ENCODE results near the gene BMP6. TPM values are rescaled to one million over a fixed set of nuclear protein-coding genes. Genes with fewer than 3 reads are reported as not detected.

Gene BMP6
- polyA plus RNA-seq, 1 donor from 2014 or later: 2.4 TPM

GRCh38 chr6:7865781-7866180 lies 139.9 kb downstream of the BMP6 start:
- H3K9ac ChIP-seq (ENCODE audit: low read length): no peak overlapping the region
- no peak overlapping the region for H3K4me2 ChIP-seq (ENCODE audit: low read length)
- no peaks in the 10 kb centered on the region for H3K36me3 ChIP-seq (ENCODE audit: insufficient read depth, low read length)
- no peak for TF ChIP-seq MXI1 (conservative IDR thresholded peaks at IDR 0.05; ENCODE audit: poor library complexity, severe bottlenecking)
- no peak for TF ChIP-seq RAD21 (conservative IDR thresholded peaks at IDR 0.05)
- no peak for TF ChIP-seq CTCF (IDR thresholded peaks at IDR 0.05; ENCODE audit: poor library complexity, severe bottlenecking)
- TF ChIP-seq REST (IDR thresholded peaks at IDR 0.05; ENCODE audit: borderline replicate concordance): no peak
- TF ChIP-seq EZH2 (IDR thresholded peaks at IDR 0.05; ENCODE audit: borderline replicate concordance, insufficient read depth, low read length, poor library complexity, severe bottlenecking): no peak
- no peak for TF ChIP-seq POLR2AphosphoS5 (IDR thresholded peaks at IDR 0.05)
- no peak for TF ChIP-seq SMC3 (conservative IDR thresholded peaks at IDR 0.05; ENCODE audit: poor library complexity)
- no peak for TF ChIP-seq EP300 (conservative IDR thresholded peaks at IDR 0.05; ENCODE audit: poor library complexity, severe bottlenecking)
- TF ChIP-seq TAF1 (IDR thresholded peaks at IDR 0.05; ENCODE audit: low read depth): no peak
- H4K20me1 ChIP-seq (ENCODE audit: insufficient read depth): no peaks in the 10 kb centered on the region
- H3K27me3 ChIP-seq (ENCODE audit: insufficient read depth, low read depth, low read length): no peaks in the 10 kb centered on the region
- H3K4me3 ChIP-seq (ENCODE audit: low read length): no peak overlapping the region
- no peaks in the 10 kb centered on the region for H3F3A ChIP-seq (ENCODE audit: insufficient read depth, low read length, poor library complexity, severe bottlenecking)
- H2AFZ ChIP-seq (ENCODE audit: low read depth, low read length): no peak overlapping the region
- no peaks in the 10 kb centered on the region for H3K9me3 ChIP-seq (ENCODE audit: low read length)
- no peaks in the 10 kb centered on the region for H3K79me2 ChIP-seq (replicated peaks; ENCODE audit: insufficient read depth, low read length)
- no peaks in the 10 kb centered on the region for H3K9me2 ChIP-seq (ENCODE audit: insufficient read depth, low read length)
- H3K27ac ChIP-seq (ENCODE audit: low read length): no peak overlapping the region

- no peak for TF ChIP-seq POLR2AphosphoS5 (IDR thresholded peaks at IDR 0.05)
- no peak for TF ChIP-seq MXI1 (conservative IDR thresholded peaks at IDR 0.05; ENCODE audit: poor library complexity, severe bottlenecking)
- TF ChIP-seq TAF1 (IDR thresholded peaks at IDR 0.05; ENCODE audit: low read depth): no peak
- TF ChIP-seq EZH2 (IDR thresholded peaks at IDR 0.05; ENCODE audit: borderline replicate concordance, insufficient read depth, low read length, poor library complexity, severe bottlenecking): no peak
- TF ChIP-seq REST (IDR thresholded peaks at IDR 0.05; ENCODE audit: borderline replicate concordance): no peak
- TF ChIP-seq EP300 (conservative IDR thresholded peaks at IDR 0.05; ENCODE audit: poor library complexity, severe bottlenecking): no peak
- TF ChIP-seq SMC3 (conservative IDR thresholded peaks at IDR 0.05; ENCODE audit: poor library complexity): no peak
- TF ChIP-seq RAD21 (conservative IDR thresholded peaks at IDR 0.05): no peak
- H3K27ac ChIP-seq (ENCODE audit: low read length): no peak overlapping the region
- no peak overlapping the region for H3K9ac ChIP-seq (ENCODE audit: low read length)
- H3K9me2 ChIP-seq (ENCODE audit: insufficient read depth, low read length): no peaks in the 10 kb centered on the region
- no peaks in the 10 kb centered on the region for H3K36me3 ChIP-seq (ENCODE audit: insufficient read depth, low read length)
- H3K27me3 ChIP-seq (ENCODE audit: insufficient read depth, low read depth, low read length): no peaks in the 10 kb centered on the region
- no peaks in the 10 kb centered on the region for H3K79me2 ChIP-seq (replicated peaks; ENCODE audit: insufficient read depth, low read length)
- H3K9me3 ChIP-seq (ENCODE audit: low read length): no peaks in the 10 kb centered on the region
- H2AFZ ChIP-seq (ENCODE audit: low read depth, low read length): no peak overlapping the region
- no peaks in the 10 kb centered on the region for H4K20me1 ChIP-seq (ENCODE audit: insufficient read depth)
- no peak overlapping the region for H3K4me2 ChIP-seq (ENCODE audit: low read length)
- H3F3A ChIP-seq (ENCODE audit: insufficient read depth, low read length, poor library complexity, severe bottlenecking): no peaks in the 10 kb centered on the region
- H3K4me3 ChIP-seq (ENCODE audit: low read length): no peak overlapping the region
Observed at GRCh38 chr6:7866526-7866925, 140.6 kb downstream of the BMP6 start.

All from neural cell (in vitro differentiated cells).